ENCODE results near the gene FOXP1. TPM values are rescaled to one million over a fixed set of nuclear protein-coding genes. Genes with fewer than 3 reads are reported as not detected.

Gene FOXP1
- total RNA-seq, 4 donors from 2014 or later, result 13.2 to 46.6 (median 29.2) TPM

GRCh38 chr3:71441925-71442651 lies 141.4 kb downstream of the FOXP1 start:
- no peaks in the 10 kb centered on the region for H3K36me3 ChIP-seq
- no peaks in the 10 kb centered on the region for H3K27me3 ChIP-seq
- intact Hi-C loops (cut with DNase I; ENCODE audit: low total_unique reads), result no loop called here
- TF ChIP-seq, protein P1, sequence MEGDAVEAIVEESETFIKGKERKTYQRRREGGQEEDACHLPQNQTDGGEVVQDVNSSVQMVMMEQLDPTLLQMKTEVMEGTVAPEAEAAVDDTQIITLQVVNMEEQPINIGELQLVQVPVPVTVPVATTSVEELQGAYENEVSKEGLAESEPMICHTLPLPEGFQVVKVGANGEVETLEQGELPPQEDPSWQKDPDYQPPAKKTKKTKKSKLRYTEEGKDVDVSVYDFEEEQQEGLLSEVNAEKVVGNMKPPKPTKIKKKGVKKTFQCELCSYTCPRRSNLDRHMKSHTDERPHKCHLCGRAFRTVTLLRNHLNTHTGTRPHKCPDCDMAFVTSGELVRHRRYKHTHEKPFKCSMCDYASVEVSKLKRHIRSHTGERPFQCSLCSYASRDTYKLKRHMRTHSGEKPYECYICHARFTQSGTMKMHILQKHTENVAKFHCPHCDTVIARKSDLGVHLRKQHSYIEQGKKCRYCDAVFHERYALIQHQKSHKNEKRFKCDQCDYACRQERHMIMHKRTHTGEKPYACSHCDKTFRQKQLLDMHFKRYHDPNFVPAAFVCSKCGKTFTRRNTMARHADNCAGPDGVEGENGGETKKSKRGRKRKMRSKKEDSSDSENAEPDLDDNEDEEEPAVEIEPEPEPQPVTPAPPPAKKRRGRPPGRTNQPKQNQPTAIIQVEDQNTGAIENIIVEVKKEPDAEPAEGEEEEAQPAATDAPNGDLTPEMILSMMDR (IDR thresholded peaks at IDR 0.05 in 4 of 5, conservative IDR thresholded peaks at IDR 0.05 in 1 of 5), result no peak
- H3K27ac ChIP-seq, result no peak overlapping the region
- ATAC-seq (no peak), DNase-seq (no peak)
- in situ Hi-C loops (cut with MboI; ENCODE audit: low sequenced_read_pairs in 4 of 4), result no loop called here
- no peaks in the 10 kb centered on the region for H3K9me3 ChIP-seq
- H3K4me3 ChIP-seq, result no peak overlapping the region
- peaks cover 0 to 24% of the 10 kb centered on the region in 2 donors for H3K4me1 ChIP-seq

DNA sequence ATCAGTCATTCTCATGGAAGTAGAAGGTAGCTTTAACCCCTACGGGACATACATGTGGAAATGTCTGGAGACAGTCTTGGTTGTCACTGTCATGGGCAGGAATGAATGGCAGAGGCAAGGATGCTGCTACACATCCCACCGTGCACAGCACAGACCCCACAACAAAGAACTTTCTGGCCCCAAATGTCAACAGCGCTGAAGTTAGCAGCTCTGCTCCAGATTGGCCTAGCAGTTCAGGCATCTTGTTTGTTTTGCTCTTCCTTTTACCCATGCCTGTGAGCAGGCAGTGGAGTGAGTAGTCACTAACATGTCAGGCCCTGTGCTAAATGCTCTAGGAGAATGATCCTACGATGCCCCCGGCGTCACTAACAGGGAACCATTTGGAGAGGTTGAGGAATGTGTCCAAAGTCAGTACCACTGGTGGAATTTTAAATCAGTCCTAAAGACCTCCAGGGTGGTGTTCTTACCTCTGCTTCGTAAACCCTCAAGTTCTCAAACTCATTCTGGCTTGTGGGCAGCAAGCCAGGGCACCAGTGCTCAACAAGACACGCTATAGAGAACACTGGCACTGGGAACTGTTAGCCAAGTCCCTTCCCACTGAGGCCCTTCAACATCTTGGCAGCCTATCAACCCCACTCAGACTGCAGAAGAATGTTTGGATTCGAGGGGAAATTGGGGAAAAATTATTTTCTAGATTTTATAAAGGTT lies 142.2 kb downstream of the FOXP1 start:
- Histone ChIP-seq H3K36me3 (no peaks in the 10 kb centered on the region), H3K4me3 (no peak overlapping the region), H3K9me3 (no peaks in the 10 kb centered on the region), H3K27ac (no peak overlapping the region), H3K4me1 (peaks cover 0 to 17% of the 10 kb centered on the region in 2 donors), H3K27me3 (no peaks in the 10 kb centered on the region)
- DNase-seq (no peak), ATAC-seq (no peak)
- TF ChIP-seq, protein P1 (IDR thresholded peaks at IDR 0.05 in 4 of 5, conservative IDR thresholded peaks at IDR 0.05 in 1 of 5), result no peak
- TF ChIP-seq POLR2A (IDR thresholded peaks at IDR 0.05), result no peak
- intact Hi-C loops (cut with DNase I; ENCODE audit: low total_unique reads) (no loop called here), in situ Hi-C loops (cut with MboI; ENCODE audit: low sequenced_read_pairs in 4 of 4) (no loop called here)

DNA sequence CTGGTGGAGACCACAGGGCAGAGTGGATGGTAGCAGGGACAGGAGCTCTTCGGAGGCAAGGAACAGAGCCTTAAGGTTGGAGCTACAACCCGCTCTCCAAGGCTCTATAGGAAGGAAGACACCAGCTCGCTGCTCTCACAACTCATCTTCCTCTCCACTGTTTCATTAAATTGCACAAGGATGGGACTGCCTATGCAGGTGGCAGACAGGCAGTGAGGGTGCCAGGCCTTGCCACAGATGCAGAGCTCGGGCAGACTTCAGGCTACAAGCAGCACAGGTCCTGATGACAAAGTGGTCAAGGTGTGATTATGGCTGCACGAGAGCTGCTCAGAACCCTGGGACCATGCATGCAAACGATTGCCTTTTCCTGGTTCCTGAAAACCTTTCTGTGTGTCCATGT lies 144.6 kb downstream of the FOXP1 start:
- no peaks in the 10 kb centered on the region for H3K27me3 ChIP-seq
- H3K9me3 ChIP-seq, result no peaks in the 10 kb centered on the region
- no peak for DNase-seq
- peaks cover 0 to 4% of the 10 kb centered on the region in 2 donors for H3K4me1 ChIP-seq
- in situ Hi-C loops (cut with MboI; ENCODE audit: low sequenced_read_pairs in 4 of 4) (no loop called here), intact Hi-C loops (cut with DNase I; ENCODE audit: low total_unique reads) (no loop called here)
- no peak overlapping the region for H3K4me3 ChIP-seq
- no peak for TF ChIP-seq POLR2A (IDR thresholded peaks at IDR 0.05)
- TF ChIP-seq, protein P1 (IDR thresholded peaks at IDR 0.05 in 4 of 5, conservative IDR thresholded peaks at IDR 0.05 in 1 of 5), result no peak
- no peaks in the 10 kb centered on the region for H3K36me3 ChIP-seq
- H3K27ac ChIP-seq, result no peak overlapping the region
- ATAC-seq, result no peak

DNA sequence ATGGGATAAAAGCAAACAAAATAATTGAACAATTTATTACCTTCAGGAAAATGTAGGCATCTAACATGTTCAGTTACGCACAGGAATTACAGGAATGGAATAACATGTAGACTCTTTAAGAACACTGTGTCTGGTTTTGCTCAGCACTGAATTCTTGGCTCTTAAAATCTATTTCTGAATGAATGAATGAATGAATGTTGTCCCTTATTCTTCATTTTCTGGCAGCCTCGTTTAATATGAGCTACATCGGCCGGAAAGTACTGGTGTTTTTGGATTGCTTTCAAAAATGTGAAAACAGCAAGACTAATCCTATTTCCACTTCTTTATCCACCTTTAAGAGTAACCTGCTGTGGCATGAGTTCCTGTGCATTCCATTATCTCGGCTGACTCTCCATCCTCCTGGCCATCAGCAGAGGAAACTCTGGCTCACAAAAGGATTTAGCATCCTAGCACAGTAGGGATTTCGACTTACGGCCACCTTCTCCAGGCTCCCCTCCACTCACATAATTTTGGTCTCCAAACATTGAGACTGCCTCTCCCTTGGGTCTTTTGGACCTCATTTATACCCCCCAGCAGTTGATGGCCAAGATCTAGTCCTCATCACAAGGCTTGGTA lies 145.3 kb downstream of the FOXP1 start:
- ATAC-seq (no peak), DNase-seq (no peak)
- Histone ChIP-seq H3K27ac (no peak overlapping the region), H3K27me3 (no peaks in the 10 kb centered on the region), H3K36me3 (no peaks in the 10 kb centered on the region), H3K9me3 (no peaks in the 10 kb centered on the region), H3K4me1 (no peaks in the 10 kb centered on the region), H3K4me3 (no peak overlapping the region)
- intact Hi-C loops (cut with DNase I; ENCODE audit: low total_unique reads), result no loop called here
- in situ Hi-C loops (cut with MboI; ENCODE audit: low sequenced_read_pairs in 4 of 4), result no loop called here
- TF ChIP-seq, protein P1 (IDR thresholded peaks at IDR 0.05 in 4 of 5, conservative IDR thresholded peaks at IDR 0.05 in 1 of 5), result no peak
- no peak for TF ChIP-seq POLR2A (IDR thresholded peaks at IDR 0.05)
